ENCODE results near the gene ERN1.

DNA sequence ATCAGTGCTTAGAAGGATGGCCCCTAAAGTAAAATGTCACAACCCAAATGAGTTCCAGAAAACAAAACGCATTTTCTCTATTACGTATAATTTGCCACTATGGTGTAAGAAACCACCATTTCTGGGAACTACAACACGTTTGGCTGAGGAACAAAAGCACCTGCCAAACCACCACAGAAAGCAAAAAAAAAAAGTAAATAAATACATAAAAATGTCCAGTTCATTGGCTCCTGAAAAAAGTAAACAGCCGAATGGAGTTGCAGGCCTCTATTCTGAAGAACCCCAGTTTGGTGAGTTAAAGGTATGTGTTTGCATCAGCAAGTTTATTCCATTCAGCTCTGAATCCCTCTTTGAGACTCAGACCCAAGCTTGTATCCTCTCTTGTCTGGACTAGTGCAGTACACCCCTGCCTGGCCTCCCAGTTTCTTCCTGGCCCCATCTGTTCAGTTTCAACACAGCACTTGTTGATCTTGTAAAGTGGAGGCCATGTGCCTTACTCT, 36.9 kb downstream of the ERN1 start:
- no peak for TF ChIP-seq EZH2 (IDR thresholded peaks at IDR 0.05; ENCODE audit: borderline replicate concordance, insufficient read depth, low read length, poor library complexity, severe bottlenecking)
- TF ChIP-seq, protein P1, sequence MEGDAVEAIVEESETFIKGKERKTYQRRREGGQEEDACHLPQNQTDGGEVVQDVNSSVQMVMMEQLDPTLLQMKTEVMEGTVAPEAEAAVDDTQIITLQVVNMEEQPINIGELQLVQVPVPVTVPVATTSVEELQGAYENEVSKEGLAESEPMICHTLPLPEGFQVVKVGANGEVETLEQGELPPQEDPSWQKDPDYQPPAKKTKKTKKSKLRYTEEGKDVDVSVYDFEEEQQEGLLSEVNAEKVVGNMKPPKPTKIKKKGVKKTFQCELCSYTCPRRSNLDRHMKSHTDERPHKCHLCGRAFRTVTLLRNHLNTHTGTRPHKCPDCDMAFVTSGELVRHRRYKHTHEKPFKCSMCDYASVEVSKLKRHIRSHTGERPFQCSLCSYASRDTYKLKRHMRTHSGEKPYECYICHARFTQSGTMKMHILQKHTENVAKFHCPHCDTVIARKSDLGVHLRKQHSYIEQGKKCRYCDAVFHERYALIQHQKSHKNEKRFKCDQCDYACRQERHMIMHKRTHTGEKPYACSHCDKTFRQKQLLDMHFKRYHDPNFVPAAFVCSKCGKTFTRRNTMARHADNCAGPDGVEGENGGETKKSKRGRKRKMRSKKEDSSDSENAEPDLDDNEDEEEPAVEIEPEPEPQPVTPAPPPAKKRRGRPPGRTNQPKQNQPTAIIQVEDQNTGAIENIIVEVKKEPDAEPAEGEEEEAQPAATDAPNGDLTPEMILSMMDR (IDR thresholded peaks at IDR 0.05; ENCODE audit: poor library complexity, severe bottlenecking) = no peak
- TF ChIP-seq POLR2AphosphoS5 (IDR thresholded peaks at IDR 0.05) = no peak
- TF ChIP-seq EP300 (conservative IDR thresholded peaks at IDR 0.05; ENCODE audit: poor library complexity, severe bottlenecking) = no peak
- TF ChIP-seq, protein P2, sequence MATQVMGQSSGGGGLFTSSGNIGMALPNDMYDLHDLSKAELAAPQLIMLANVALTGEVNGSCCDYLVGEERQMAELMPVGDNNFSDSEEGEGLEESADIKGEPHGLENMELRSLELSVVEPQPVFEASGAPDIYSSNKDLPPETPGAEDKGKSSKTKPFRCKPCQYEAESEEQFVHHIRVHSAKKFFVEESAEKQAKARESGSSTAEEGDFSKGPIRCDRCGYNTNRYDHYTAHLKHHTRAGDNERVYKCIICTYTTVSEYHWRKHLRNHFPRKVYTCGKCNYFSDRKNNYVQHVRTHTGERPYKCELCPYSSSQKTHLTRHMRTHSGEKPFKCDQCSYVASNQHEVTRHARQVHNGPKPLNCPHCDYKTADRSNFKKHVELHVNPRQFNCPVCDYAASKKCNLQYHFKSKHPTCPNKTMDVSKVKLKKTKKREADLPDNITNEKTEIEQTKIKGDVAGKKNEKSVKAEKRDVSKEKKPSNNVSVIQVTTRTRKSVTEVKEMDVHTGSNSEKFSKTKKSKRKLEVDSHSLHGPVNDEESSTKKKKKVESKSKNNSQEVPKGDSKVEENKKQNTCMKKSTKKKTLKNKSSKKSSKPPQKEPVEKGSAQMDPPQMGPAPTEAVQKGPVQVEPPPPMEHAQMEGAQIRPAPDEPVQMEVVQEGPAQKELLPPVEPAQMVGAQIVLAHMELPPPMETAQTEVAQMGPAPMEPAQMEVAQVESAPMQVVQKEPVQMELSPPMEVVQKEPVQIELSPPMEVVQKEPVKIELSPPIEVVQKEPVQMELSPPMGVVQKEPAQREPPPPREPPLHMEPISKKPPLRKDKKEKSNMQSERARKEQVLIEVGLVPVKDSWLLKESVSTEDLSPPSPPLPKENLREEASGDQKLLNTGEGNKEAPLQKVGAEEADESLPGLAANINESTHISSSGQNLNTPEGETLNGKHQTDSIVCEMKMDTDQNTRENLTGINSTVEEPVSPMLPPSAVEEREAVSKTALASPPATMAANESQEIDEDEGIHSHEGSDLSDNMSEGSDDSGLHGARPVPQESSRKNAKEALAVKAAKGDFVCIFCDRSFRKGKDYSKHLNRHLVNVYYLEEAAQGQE (IDR thresholded peaks at IDR 0.05; ENCODE audit: borderline replicate concordance) = no peak
- no peak for TF ChIP-seq SMC3 (conservative IDR thresholded peaks at IDR 0.05; ENCODE audit: poor library complexity)
- no peak for TF ChIP-seq MXI1 (conservative IDR thresholded peaks at IDR 0.05; ENCODE audit: poor library complexity, severe bottlenecking)

Data from neural cell (in vitro differentiated cells).